HepG2 (cell line): ENCODE measurements around the gene IKZF3. TPM values are rescaled to one million over a fixed set of nuclear protein-coding genes. Genes with fewer than 3 reads are reported as not detected.

Experiments used
- ATF7 ChIP-seq, 2 experiments: fragments of 450-650 bp in 1 of 2; sonication (generic) in 1 of 2; formaldehyde crosslinking in 1 of 2; IDR thresholded peaks; 2 replicates each; pipeline versions ENCODE4 v1.4.0 to v1.6.1; 2016 to 2020; ENCODE audit warnings: antibody characterized with exemption in 1 of 2, mild to moderate bottlenecking in 1 of 2, missing genetic modification reagents in 1 of 2
- E2F2 ChIP-seq: sonication (generic); formaldehyde crosslinking; IDR thresholded peaks from 2 replicates; pipeline ENCODE4 v1.4.0; 2020; ENCODE audit warnings: missing genetic modification reagents, borderline replicate concordance
- HDAC6 ChIP-seq: fragments of 200-600 bp; sonication (generic); IDR thresholded peaks from 2 replicates; pipeline ENCODE4 v1.7.0; 2017; ENCODE audit warnings: mild to moderate bottlenecking, antibody characterized with exemption, low read length, low read depth
- KMT2A ChIP-seq: sonication (generic); formaldehyde crosslinking; IDR thresholded peaks from 2 replicates; pipeline ENCODE4 v1.4.0; 2020; ENCODE audit warnings: missing genetic modification reagents
- MTA1 ChIP-seq: sonication (generic); formaldehyde crosslinking; IDR thresholded peaks from 2 replicates; pipeline ENCODE4 v1.4.0; 2020; ENCODE audit warnings: missing genetic modification reagents, mild to moderate bottlenecking, borderline replicate concordance
- NONO ChIP-seq, 2 experiments: fragments of 450-650 bp in 1 of 2; sonication (generic) in 1 of 2; formaldehyde crosslinking in 1 of 2; IDR thresholded peaks in 1 of 2; conservative IDR thresholded peaks in 1 of 2; 2 replicates each; pipeline versions ENCODE4 v1.6.1 to v1.8.0; 2017 to 2022; ENCODE audit warnings: mild to moderate bottlenecking in 1 of 2, missing genetic modification reagents in 1 of 2, moderate library complexity in 1 of 2
- SALL1 ChIP-seq: sonication (generic); formaldehyde crosslinking; IDR thresholded peaks from 2 replicates; pipeline ENCODE4 v1.8.0; 2022; ENCODE audit warnings: mild to moderate bottlenecking, missing genetic modification reagents
- TBL1XR1 ChIP-seq: fragments of 150-350 bp; IDR thresholded peaks from 2 replicates; pipeline ENCODE4 v1.6.1; 2014; ENCODE audit warnings: borderline replicate concordance, low read length; ENCODE audit not compliant: partially characterized antibody
- ZBTB40 ChIP-seq, 2 experiments: fragments of 450-650 bp in 1 of 2; sonication (generic) in 1 of 2; formaldehyde crosslinking in 1 of 2; IDR thresholded peaks; 2 replicates each; pipeline versions ENCODE4 v1.6.1 to v1.8.0; 2016 to 2022; ENCODE audit warnings: antibody characterized with exemption in 1 of 2, mild to moderate bottlenecking in 1 of 2, missing genetic modification reagents in 1 of 2
- ZFP36 ChIP-seq: fragments of 150-350 bp; IDR thresholded peaks from 2 replicates; pipeline ENCODE4 v1.6.1; 2018; ENCODE audit warnings: borderline replicate concordance, low read length, low read depth; ENCODE audit not compliant: partially characterized antibody
- ZFX ChIP-seq: sonication (generic); formaldehyde crosslinking; IDR thresholded peaks from 2 replicates; pipeline ENCODE4 v1.4.0; 2020; ENCODE audit warnings: mild to moderate bottlenecking, low read depth, missing genetic modification reagents, moderate library complexity
- ZNF256 ChIP-seq: sonication (generic); formaldehyde crosslinking; conservative IDR thresholded peaks from 2 replicates; pipeline ENCODE4 v1.4.0; 2020; ENCODE audit warnings: missing genetic modification reagents
- ZNF570 ChIP-seq: sonication (generic); formaldehyde crosslinking; IDR thresholded peaks from 2 replicates; pipeline ENCODE4 v1.4.0; 2020; ENCODE audit warnings: mild to moderate bottlenecking, missing genetic modification reagents, borderline replicate concordance
- ZNF616 ChIP-seq: sonication (generic); formaldehyde crosslinking; IDR thresholded peaks from 2 replicates; pipeline ENCODE4 v1.5.0; 2020; ENCODE audit warnings: low read depth, mild to moderate bottlenecking, missing genetic modification reagents
- polyA plus RNA-seq, 8 experiments: library from polyadenylated mRNA; depleted of rRNA in 3 of 8; stranded (reverse) in 7 of 8; unstranded in 1 of 8; fragments of >200 nt; fragmentation: Illumina TruSeq in 4 of 8; extraction: Trizol in 4 of 8; gene quantifications; 2 replicates each; pipeline versions ENCODE4 v1.2.1 to v1.2.3, GENCODE V29; 2011 to 2016; ENCODE audit warnings: low read depth in 4 of 8, missing spikeins in 1 of 8, mixed read lengths in 1 of 8; ENCODE audit not compliant: insufficient read depth in 1 of 8
- total RNA-seq, 5 experiments: library from RNA; depleted of rRNA; stranded (reverse); fragments of >200 nt; fragmentation: Illumina TruSeq; extraction: Trizol; gene quantifications; 2 replicates each; pipeline ENCODE4 v1.2.3, GENCODE V29; 2016; ENCODE audit warnings: low read depth in 1 of 5
- TF ChIP-seq, protein P1 (sequence below): sonication (generic); formaldehyde crosslinking; IDR thresholded peaks from 2 replicates; pipeline ENCODE4 v1.4.0; 2020; ENCODE audit warnings: missing genetic modification reagents

Gene IKZF3
- total and polyA plus RNA-seq, 2 of the 13 experiments (the other 11 are each of a cell fraction or from before 2014, with no cell fraction given) = not detected

DNA sequence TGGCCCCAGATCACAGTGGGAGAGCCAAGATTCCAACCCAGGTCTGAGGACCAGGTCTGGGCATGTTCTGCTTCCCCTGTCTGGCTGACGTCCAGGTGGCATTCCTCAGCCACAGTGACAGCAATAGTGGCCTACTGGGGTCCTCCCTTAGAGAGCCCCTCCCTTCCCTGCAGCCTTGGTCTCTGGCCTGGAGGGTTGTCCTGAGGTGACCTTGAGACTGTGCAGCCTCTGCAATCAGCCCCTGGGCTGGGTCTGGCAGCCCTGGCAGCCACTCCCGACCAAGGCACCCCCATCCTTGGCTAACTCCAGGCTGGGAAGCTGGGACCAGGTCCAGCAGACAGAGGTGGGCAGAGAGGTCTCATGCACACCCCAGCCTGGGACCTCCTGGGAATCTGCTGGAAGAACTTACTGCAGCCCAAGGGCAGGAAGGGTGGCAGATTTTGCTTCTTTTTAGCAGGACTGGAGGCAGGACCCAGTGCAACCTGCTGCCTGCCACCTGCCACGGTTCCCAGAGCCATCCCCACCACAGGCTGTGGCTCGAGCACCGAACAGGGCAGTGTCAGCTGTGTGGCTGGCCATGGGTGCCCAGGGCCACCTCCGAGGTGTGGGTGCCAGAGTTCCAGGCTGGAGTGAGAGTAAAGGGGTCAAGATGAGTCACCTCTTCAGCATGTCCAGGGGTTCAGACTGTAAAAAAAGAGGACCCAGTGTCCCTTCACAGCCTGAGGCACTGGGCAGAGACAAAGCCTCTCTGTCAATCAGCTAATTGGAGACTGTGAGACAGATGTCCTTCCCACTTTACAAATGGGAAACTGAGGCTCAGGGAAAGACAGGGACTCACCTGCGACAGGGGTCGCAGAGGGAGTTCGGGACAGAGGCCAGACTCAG is 113.7 kb downstream of the IKZF3 start (continued):
- TF ChIP-seq KMT2A (0 out of 2 replicates have a peak, but pooled peaks have one; percentile 14), SALL1 (CRISPR knock-in tag) (peak; percentile 62), ATF7 (IDR thresholded peaks at IDR 0.05) (no peak), ATF7 (CRISPR knock-in tag; IDR thresholded peaks at IDR 0.05) (peak; percentile 44; the same call in 1 of the 2 replicates), MTA1 (CRISPR knock-in tag) (peak; percentile 77; the same call in 1 of the 2 replicates), ZNF616 (CRISPR knock-in tag) (peak; percentile 13; the same call in 1 of the 2 replicates), TBL1XR1 (no peak), NONO (IDR thresholded peaks at IDR 0.05) (no peak), NONO (CRISPR knock-in tag; conservative IDR thresholded peaks at IDR 0.05) (peak; percentile 57; the same call in 1 of the 2 replicates), ZNF570 (CRISPR knock-in tag) (no peak), HDAC6 (no peak), ZFX (peak; percentile 67), ZNF256 (no peak), E2F2 (CRISPR knock-in tag) (no peak), ZFP36 (no peak), ZBTB40 (IDR thresholded peaks at IDR 0.05) (no peak), ZBTB40 (CRISPR knock-in tag; IDR thresholded peaks at IDR 0.05) (peak; percentile 76; the same call in 1 of the 2 replicates)
- TF ChIP-seq, protein P1, sequence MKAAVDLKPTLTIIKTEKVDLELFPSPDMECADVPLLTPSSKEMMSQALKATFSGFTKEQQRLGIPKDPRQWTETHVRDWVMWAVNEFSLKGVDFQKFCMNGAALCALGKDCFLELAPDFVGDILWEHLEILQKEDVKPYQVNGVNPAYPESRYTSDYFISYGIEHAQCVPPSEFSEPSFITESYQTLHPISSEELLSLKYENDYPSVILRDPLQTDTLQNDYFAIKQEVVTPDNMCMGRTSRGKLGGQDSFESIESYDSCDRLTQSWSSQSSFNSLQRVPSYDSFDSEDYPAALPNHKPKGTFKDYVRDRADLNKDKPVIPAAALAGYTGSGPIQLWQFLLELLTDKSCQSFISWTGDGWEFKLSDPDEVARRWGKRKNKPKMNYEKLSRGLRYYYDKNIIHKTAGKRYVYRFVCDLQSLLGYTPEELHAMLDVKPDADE = no peak
